GM21381 (cell line): ENCODE data around the gene FBXO36.

Experiments
- ATAC-seq: cut with Tn5 transposase; IDR thresholded peaks from one replicate; pipeline ENCODE4 v1.9.1; 2021; ENCODE audit warnings: mild to moderate bottlenecking, moderate library complexity; ENCODE audit not compliant: unreplicated experiment

FBXO36 gene

DNA sequence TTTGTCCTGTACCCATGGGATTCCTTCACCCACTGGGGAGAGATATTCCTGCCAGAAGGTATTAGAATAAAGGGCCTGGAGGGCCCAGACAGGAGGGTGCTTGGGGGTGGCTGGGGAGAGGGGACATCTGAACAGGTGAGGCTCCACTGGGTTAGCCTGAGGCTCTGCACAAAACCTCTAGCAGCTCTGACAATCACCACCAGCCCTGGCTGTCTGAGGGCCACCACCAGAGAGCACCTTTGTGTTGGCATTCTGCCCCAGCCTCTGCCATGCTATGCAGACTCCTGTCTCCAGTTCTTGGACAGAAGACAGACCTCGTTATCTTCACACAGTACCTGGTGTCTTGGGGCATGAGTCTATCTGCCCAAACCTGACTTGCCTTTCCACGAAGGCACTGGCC is 121.2 kb downstream of the FBXO36 start:
- ATAC-seq: no peak

DNA sequence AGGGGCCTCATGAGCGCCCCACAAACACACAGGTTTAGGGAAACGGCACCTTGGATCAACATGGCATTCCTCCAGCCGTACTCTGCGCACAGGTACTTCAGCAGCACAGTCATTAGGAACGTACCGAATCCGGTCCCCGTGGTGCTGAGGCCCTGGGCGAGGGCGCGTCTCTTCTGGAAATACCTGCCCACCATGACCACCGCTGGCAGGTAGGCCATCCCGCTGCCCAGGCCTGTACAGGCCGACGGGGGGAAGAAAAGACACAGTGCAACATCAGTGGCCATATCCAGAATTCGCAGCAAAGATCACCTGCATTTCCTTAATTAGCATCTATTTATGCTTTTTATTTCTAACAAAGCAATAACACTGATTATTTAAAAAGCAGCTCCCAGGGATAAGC is 124.2 kb downstream of the FBXO36 start:
- no peak for ATAC-seq

DNA sequence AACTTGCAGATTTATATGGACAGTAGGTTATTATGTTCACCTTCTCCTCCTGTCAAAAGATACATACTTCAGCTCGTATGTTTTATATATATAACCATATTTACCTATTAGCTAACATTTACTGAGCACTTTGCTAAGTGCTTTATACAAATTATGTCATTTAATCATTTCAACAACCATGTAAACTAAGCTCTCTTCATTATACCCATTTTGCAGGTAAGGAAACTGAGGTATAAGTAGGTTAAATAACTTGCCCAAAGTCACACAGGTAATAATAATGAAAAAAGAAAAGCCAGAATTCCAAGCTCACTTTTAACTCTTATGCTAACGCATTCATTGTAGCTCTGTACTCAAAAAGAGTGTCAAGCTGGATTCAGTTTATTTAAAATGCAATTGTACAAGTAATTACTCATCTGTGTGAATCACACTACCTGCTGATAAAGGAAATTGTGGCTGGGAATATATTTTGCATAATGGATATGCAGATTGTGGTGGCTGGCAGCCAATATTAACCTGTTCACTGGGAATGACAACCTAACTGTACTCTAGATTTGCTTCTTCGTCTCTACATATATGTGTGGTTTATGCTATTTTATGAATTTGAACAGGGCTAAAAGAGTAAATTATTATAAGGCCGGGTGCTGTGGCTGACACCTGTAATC is 125.8 kb downstream of the FBXO36 start:
- ATAC-seq: no peak

DNA sequence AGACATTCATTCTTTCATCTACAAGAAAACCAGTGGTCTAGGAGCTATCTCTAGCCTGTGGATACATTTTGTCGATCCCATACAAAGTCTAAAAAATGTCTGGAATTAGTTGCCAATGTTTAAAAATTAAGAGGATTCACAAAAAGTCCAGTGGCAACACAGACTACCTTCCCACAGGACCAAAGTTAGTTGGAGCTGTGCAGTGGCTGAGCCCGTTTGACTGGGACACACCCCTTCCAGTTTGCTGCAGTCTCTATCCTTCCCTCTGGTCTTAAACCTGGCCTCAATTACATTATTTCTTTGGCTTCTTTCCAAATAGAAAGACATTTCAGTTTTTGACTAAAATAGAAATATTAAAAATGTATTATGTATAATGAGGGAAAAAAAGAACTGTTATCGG is 127.8 kb downstream of the FBXO36 start:
- ATAC-seq: no peak

DNA sequence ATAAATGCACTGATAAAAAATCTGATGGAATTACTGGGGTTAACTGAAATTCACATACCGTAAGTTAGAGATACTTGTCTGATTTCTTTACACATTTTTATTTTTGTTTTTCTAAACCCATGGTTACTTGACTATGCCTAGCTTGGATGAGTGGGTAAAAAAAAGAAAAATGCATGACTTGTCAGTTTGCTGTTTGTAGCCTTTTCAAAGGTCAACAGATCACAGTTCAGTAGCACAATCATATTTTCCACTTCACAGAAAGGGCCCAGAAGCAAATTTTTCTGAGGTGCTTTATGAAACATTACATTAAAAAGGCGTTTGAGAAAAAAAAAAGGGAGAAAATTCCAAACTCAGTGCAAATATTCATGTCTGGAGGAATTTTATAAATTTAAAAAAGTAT is 130.0 kb downstream of the FBXO36 start:
- no peak for ATAC-seq

DNA sequence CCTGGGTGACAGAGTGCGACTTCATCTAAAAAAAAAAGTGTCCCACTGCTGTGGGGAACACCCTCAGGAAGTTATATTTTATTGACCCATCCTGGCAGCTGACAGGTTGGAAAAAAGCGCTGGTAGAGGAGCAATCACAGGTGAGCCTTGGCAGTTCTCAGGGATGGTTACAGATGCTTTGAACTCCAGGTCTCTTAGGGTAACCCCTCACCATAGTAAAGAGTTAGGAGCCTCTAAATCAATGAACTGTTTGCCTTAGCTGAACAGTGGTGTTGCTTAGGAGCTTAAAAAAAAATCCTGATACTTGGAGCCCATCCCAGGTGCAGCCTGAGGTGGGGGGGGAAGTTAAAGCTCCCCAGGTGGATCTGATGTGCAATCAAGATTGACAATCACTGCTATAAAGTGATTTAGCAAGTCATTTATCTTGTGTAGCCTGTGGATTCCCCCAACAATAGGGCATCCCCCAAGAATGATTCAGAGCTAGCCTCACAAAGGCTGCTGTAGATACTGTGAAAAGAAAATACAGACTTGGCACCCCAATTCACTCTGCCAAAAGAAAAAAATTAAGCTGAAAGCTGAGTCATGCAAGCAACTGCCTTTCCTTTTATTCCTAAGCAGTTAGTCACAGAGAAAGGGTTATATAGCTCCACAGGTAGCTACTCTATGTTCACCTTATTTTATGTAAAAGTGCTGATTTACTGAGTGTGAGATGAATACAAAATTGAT is 131.6 kb downstream of the FBXO36 start:
- ATAC-seq: no peak

DNA sequence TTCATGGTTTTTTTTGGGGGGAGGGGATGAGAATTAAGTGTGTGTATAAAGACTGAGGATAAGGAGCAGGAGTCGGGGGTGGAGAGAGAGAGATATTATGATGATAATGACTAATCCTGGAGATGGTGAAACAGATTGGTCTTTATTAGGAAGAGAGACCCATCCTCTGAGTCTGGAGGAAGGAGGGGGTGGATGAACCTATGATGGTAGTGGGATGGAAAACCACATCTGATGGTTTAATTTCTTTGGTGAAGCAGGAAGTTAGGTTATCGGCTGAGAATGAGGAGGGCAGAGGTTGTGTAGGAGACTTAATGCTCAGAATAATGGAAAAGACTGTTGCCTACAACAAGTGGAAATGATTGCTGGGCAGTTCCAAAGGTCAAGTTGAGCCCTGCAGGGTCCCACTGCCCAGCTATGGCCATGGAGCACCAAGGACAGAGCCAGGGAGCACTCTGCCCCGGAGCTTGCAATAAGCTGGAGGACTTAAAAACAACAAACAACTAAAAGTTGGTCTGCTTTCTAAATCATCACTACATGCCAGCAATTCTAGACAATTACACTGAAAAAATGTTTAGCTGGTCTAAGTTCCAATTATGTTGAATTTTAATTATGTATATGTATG is 138.5 kb downstream of the FBXO36 start:
- ATAC-seq: no peak
